PC-9 (cell line): ENCODE data around the gene HOXC10. TPM values are rescaled to one million over a fixed set of nuclear protein-coding genes. Genes with fewer than 3 reads are reported as not detected.

Experiments
- BruUV-seq: library from RNA; stranded (reverse); fragments of 400-500 nt; replicated peaks from 2 replicates; lab custom pipeline; 2021; lab: Mats Ljungman, UMichigan
- CTCF ChIA-PET: fragments of 300-600 bp; sonication (Branson Sonifier 250); formaldehyde crosslinking; loops from one replicate; lab custom pipeline; 2022; ENCODE audit warnings: antibody characterized with exemption; lab: Charles Lee
- POLR2A ChIA-PET: fragments of 300-600 bp; sonication (Branson Sonifier 250); formaldehyde crosslinking; loops from one replicate; lab custom pipeline; 2022; ENCODE audit warnings: antibody characterized with exemption; ENCODE audit not compliant: unreplicated experiment; lab: Charles Lee
- DNase-seq, 2 experiments: peaks; one replicate each; pipeline versions ENCODE4 v3.0.0 to v3.0.0-alpha.2; 2015 to 2022; ENCODE audit warnings: mixed read lengths in 1 of 2
- H2AFZ ChIP-seq: fragments of 200-600 bp; sonication (generic); 2 replicates; pipeline ENCODE4 v1.8.1; 2017; ENCODE audit warnings: antibody characterized with exemption
- H3F3A ChIP-seq: fragments of 200-600 bp; sonication (generic); 2 replicates; pipeline ENCODE4 v1.8.1; 2017; ENCODE audit warnings: antibody characterized with exemption, mild to moderate bottlenecking, low read depth; ENCODE audit not compliant: insufficient read depth
- H3K27ac ChIP-seq: fragments of 200-600 bp; sonication (generic); 2 replicates; pipeline ENCODE4 v1.6.1; 2016; ENCODE audit warnings: mixed run types
- H3K27me3 ChIP-seq: fragments of 200-600 bp; sonication (generic); 2 replicates; pipeline ENCODE4 v1.6.1; 2016; ENCODE audit warnings: low read depth, mixed run types; ENCODE audit not compliant: insufficient read depth
- H3K36me3 ChIP-seq: fragments of 200-600 bp; sonication (generic); 2 replicates; pipeline ENCODE4 v1.6.1; 2016; ENCODE audit warnings: low read depth, mixed run types
- H3K4me1 ChIP-seq: fragments of 200-600 bp; sonication (generic); replicated peaks from 2 replicates; pipeline ENCODE4 v1.6.1; 2016; ENCODE audit warnings: mixed run types; ENCODE audit not compliant: insufficient read depth
- H3K4me2 ChIP-seq: fragments of 200-600 bp; sonication (generic); 2 replicates; pipeline ENCODE4 v1.6.1; 2017; ENCODE audit warnings: mixed run types
- H3K4me3 ChIP-seq: fragments of 200-600 bp; sonication (generic); 2 replicates; pipeline ENCODE4 v1.6.1; 2016; ENCODE audit warnings: mixed run types
- H3K79me2 ChIP-seq: fragments of 200-600 bp; sonication (generic); 2 replicates; pipeline ENCODE4 v1.6.1; 2017; ENCODE audit warnings: low read depth, mixed run types
- H3K9me2 ChIP-seq: fragments of 200-600 bp; sonication (generic); 2 replicates; pipeline ENCODE4 v1.8.1; 2017; ENCODE audit warnings: mild to moderate bottlenecking; ENCODE audit not compliant: insufficient read depth
- H3K9me3 ChIP-seq: fragments of 200-600 bp; sonication (generic); 2 replicates; pipeline ENCODE4 v1.8.1; 2016; ENCODE audit warnings: low read depth; ENCODE audit not compliant: insufficient read depth
- H4K20me1 ChIP-seq: fragments of 200-600 bp; sonication (generic); 2 replicates; pipeline ENCODE4 v1.8.1; 2017; ENCODE audit not compliant: insufficient read depth
- CTCF ChIP-seq: fragments of 200-600 bp; sonication (generic); conservative IDR thresholded peaks from 2 replicates; pipeline ENCODE4 v1.6.1; 2017; ENCODE audit warnings: mixed run types, antibody characterized with exemption, mild to moderate bottlenecking, moderate library complexity
- EZH2 ChIP-seq: fragments of 200-600 bp; sonication (generic); IDR thresholded peaks from 2 replicates; pipeline ENCODE4 v1.8.0; 2017; ENCODE audit warnings: antibody characterized with exemption, low read depth
- intact Hi-C: fragments of 100-400 bp; cut with micrococcal nuclease; formaldehyde crosslinking; loops from one replicate; pipeline ENCODE4 v1.10.0; 2022; ENCODE audit not compliant: unreplicated experiment
- total RNA-seq: library from RNA; stranded (reverse); gene quantifications from 2 replicates; pipeline ENCODE4 v1.2.3, GENCODE V29; 2021

The HOXC10 gene
- total RNA-seq, 1 experiment from 2014 or later = 1.1 TPM

GRCh38 chr12:53972722-53973235 is 12.2 kb upstream of the HOXC10 start, which contains the start of gene HOXC11:
Gene HOXC11, plus strand, starts transcription at chr12:53973126. Its CDS starts 116 bp downstream, at chr12:53973242.
- Histone ChIP-seq H2AFZ (peak within 1 kb of the TSS; percentile 91), H3K9me3 (no peaks in the 10 kb centered on the region), H3K4me1 (0 out of 2 replicates have a peak, but pooled peaks cover 1% of the 10 kb centered on the region), H3F3A (peaks cover 5% of the 10 kb centered on the region; the same call in 1 of the 2 replicates), H3K4me2 (peak within 1 kb of the TSS; percentile 69), H3K9me2 (no peaks in the 10 kb centered on the region), H3K27me3 (no peaks in the 10 kb centered on the region), H4K20me1 (no peaks in the 10 kb centered on the region), H3K79me2 (no peaks in the 10 kb centered on the region), H3K4me3 (peak within 1 kb of the TSS; percentile 72), H3K36me3 (no peaks in the 10 kb centered on the region), H3K27ac (no peak within 1 kb of the TSS)
- TF ChIP-seq EZH2 = no peak
- TF ChIP-seq CTCF = no peak
- ChIA-PET CTCF (interaction anchor here (0.6 kb wide), 1 partner anchor 22 kb away, joined by 3 read pairs; no protein-coding TSS in a partner anchor), POLR2A (no interaction called here)
- intact Hi-C loops = no loop called here
- no peak for DNase-seq
- no TSS peak for BruUV-seq

- TF ChIP-seq CTCF (no peak), EZH2 (no peak)
- H3F3A ChIP-seq = peaks cover 5% of the 10 kb centered on the region; the same call in 1 of the 2 replicates
- H4K20me1 ChIP-seq = no peaks in the 10 kb centered on the region
- no peaks in the 10 kb centered on the region for H3K36me3 ChIP-seq
- peak overlapping the region; percentile 91 for H2AFZ ChIP-seq
- ChIA-PET CTCF (interaction anchor here (0.6 kb wide), 1 partner anchor 22 kb away, joined by 3 read pairs; no protein-coding TSS in a partner anchor), POLR2A (interaction anchor here (0.6 to 0.7 kb wide), 3 partner anchors 22 to 175 kb away, joined by 3 to 9 read pairs (median 8); no protein-coding TSS in a partner anchor)
- intact Hi-C loops = no loop called here
- H3K27me3 ChIP-seq = no peaks in the 10 kb centered on the region
- H3K4me1 ChIP-seq = no peaks in the 10 kb centered on the region
- peak in 1 of 2 experiments; percentile 39 for DNase-seq
- H3K4me2 ChIP-seq = peak overlapping the region; percentile 69
- no peaks in the 10 kb centered on the region for H3K9me3 ChIP-seq
- H3K27ac ChIP-seq = no peak overlapping the region
- no peaks in the 10 kb centered on the region for H3K79me2 ChIP-seq
- H3K9me2 ChIP-seq = no peaks in the 10 kb centered on the region
- BruUV-seq = TSS peak; percentile 55
- H3K4me3 ChIP-seq = peak overlapping the region; percentile 72
Measured at GRCh38 chr12:53973236-53974042, 11.5 kb upstream of the HOXC10 start.
